ENCODE measurements around the gene PPP1R9B. TPM values are rescaled to one million over a fixed set of nuclear protein-coding genes. Genes with fewer than 3 reads are reported as not detected.

Gene PPP1R9B
- total and polyA plus RNA-seq, 2 donors: 16.6 to 29.6 TPM

DNA sequence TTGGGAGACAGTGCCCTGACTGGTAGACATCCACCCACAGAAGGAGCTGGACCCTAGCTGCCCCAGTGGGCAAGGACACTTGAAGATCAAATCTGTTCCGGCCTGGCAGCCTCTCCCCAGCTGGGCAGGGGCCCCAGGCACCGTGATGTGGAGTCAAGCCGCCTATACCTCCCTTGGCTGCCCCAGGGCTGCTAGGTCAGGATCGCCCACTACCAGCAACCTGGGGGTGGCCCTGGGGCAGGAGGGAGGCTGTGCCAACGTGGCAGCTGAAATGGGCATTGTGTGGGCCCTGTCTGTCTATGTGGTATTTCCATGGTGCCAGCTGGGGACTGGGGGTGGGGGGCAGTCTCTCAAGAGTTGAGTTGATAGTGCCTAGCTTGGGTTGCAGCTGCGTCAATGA lies 54.4 kb downstream of the PPP1R9B start:
- H3K4me1 ChIP-seq (ENCODE audit: insufficient read depth): no peaks in the 10 kb centered on the region
- 16% methylated on average over 6 of the region's 6 CpGs for WGBS
- H3K27ac ChIP-seq (ENCODE audit: low read depth): no peak overlapping the region
- H3K4me3 ChIP-seq (ENCODE audit: low read depth, low read length): peak overlapping the region; percentile 97
- H3K36me3 ChIP-seq (ENCODE audit: insufficient read depth): no peaks in the 10 kb centered on the region
- DNase-seq (ENCODE audit: extremely low spot score): no peak

DNA sequence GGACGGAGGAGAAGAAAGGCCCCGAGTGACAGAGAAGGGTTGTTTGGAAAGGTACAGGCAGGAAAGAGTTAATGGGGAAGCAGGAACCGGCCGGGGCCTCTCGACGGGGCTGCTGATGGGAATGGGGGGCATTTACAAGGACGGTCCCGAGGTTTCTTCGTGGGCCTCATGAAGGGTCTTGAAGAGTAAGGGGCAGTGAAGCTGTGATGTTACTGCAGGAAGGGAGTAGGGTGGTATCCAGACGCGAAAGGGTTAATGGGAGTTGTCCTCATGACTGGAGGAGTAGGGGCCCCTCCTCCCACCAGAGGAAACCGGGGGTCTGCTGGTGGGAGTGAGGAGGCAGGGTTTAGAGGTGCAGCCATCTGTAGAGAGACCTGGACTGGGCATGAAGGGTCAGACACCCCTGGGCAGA lies 54.8 kb downstream of the PPP1R9B start:
- no peak for DNase-seq (ENCODE audit: extremely low spot score)
- peak overlapping the region; percentile 97 for H3K4me3 ChIP-seq (ENCODE audit: low read depth, low read length)
- WGBS: 2% methylated on average over 12 of the region's 12 CpGs
- no peaks in the 10 kb centered on the region for H3K36me3 ChIP-seq (ENCODE audit: insufficient read depth)
- no peak overlapping the region for H3K27ac ChIP-seq (ENCODE audit: low read depth)
- no peaks in the 10 kb centered on the region for H3K4me1 ChIP-seq (ENCODE audit: insufficient read depth)

DNA sequence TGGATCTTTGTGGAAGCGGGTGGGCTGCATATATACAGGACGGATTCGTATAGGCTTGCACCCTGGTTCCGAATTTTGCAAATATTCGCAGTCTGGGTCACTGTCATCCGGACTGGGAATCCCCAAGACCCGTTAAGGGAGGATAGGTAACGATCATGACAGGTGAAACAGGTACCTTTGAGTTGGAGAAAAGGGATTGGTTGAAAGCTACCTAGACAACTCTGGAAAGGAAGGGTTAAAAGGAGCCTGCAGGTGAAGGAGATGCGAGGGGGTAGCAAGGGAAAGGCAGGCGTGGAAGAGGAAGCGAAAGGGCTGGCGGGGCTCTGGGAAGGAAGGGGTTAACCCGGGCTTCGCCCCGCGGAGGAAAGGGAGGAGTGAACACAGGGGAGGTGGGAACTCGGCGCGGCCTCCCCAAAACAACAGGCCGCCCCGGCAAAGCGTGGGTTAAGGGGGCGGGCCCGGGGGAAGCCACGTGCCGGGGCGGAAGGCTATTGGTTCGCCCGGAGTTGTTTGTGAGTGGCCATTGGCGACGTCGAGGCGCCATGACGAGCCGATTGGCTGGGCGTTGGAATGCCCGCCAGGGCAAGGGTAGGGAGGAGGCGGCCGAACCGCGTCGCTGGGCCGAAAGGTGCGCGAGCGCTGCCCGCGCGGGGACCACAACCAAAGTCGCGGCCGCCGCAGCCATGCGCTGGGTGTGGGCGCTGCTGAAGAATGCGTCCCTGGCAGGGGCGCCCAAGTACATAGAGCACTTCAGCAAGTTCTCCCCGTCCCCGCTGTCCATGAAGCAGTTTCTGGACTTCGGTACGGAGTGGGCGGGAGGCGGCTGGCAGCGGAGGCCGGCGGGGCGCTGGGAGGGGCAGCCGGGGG lies 55.5 kb downstream of the PPP1R9B start, which contains the start of gene PDK2:
Gene PDK2 (plus strand): TSS at position 599 of the 867 bp plus-strand sequence. CDS start 85 bp downstream, at position 684.
- DNase-seq (ENCODE audit: extremely low spot score): peak; percentile 93
- H3K4me1 ChIP-seq (ENCODE audit: insufficient read depth): no peaks in the 10 kb centered on the region
- H3K36me3 ChIP-seq (ENCODE audit: insufficient read depth): no peaks in the 10 kb centered on the region
- WGBS: under 1% methylated on average over 68 of the region's 68 CpGs
- H3K27ac ChIP-seq (ENCODE audit: low read depth): peak within 1 kb of the TSS; percentile 66
- H3K4me3 ChIP-seq (ENCODE audit: low read depth, low read length): peak within 1 kb of the TSS; percentile 97

DNA sequence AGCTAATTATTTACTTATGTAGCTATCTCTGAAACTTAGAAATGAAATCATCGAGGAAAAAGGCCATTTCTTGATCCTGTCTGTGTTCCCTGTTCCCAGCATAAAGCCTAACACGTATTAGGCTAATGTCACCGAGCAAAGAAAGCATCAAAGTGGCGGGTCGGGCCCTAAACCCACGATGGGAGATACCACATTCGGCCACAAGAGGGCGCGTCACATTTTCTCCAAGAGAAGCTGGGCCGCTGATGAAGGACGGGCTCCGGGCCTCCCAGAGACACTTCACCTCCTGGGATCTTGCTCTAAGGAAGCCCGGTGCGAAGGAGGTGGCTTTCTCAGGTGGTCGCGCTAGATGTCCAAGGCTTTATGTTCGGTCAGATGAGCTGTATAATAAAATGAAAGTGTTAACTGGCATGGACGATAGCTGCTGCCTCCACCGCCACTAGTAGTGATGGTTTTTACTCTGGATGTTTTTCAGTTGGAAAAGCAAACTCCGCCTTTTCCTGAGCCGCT lies 56.2 kb downstream of the PPP1R9B start:
- H3K4me3 ChIP-seq (ENCODE audit: low read depth, low read length): peak overlapping the region; percentile 27

GRCh38 chr17:50093807-50094206 lies 56.7 kb downstream of the PPP1R9B start:
- Histone ChIP-seq H3K4me1 (ENCODE audit: insufficient read depth) (no peaks in the 10 kb centered on the region), H3K27ac (ENCODE audit: low read depth) (no peak overlapping the region), H3K4me3 (ENCODE audit: low read depth, low read length) (no peak overlapping the region), H3K36me3 (ENCODE audit: insufficient read depth) (no peaks in the 10 kb centered on the region)
- 34% methylated on average over 3 of the region's 3 CpGs for WGBS
- no peak for DNase-seq (ENCODE audit: extremely low spot score)

More for the DNA sequence above, 56.2 kb downstream of the PPP1R9B start:
- peak; percentile 79 for DNase-seq (ENCODE audit: extremely low spot score)
- under 1% methylated on average over 21 of the region's 21 CpGs for WGBS
- peak overlapping the region; percentile 66 for H3K27ac ChIP-seq (ENCODE audit: low read depth)
- no peaks in the 10 kb centered on the region for H3K36me3 ChIP-seq (ENCODE audit: insufficient read depth)
- no peaks in the 10 kb centered on the region for H3K4me1 ChIP-seq (ENCODE audit: insufficient read depth)

DNA sequence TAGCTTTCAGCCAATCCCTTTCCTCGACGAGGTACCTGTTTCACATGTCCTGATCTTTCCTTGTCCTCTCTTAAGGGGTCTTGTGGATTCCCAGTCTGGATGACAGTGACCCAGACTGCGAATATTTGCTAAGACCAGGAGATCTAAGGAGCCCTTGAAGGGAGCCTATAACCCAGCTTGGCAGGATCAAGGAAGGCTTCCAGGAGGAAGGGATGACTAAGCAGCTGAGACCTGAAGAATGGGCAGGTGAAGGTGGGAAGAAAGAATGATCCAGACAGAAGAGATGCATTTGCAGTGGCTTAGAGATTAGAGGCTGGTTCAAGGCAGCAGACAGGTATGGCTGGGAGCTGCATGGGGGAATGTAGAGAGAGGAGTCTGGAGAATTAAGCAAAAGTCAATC lies 57.2 kb downstream of the PPP1R9B start:
- H3K4me1 ChIP-seq (ENCODE audit: insufficient read depth): no peaks in the 10 kb centered on the region
- no peak for DNase-seq (ENCODE audit: extremely low spot score)
- H3K36me3 ChIP-seq (ENCODE audit: insufficient read depth): peaks cover 2% of the 10 kb centered on the region
- WGBS: 87% methylated on average over 3 of the region's 3 CpGs
- H3K27ac ChIP-seq (ENCODE audit: low read depth): no peak overlapping the region
- no peak overlapping the region for H3K4me3 ChIP-seq (ENCODE audit: low read depth, low read length)

DNA sequence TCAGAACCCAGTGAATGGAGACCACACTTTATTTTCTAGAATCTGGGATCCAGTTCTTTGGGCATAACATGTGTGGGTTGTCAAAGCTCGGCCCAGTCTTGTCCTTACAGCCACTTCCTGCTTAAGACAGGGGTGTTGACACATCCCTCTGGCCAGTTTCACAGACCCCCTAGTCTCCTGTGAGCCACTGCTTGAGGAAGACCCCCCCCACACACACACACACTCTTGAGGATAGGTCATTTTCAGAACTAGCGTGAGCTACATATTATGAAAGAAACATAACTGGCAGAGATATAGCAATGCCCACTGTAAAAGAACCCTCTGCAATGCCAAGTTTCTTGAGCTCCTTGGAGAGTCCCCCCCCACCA lies 58.6 kb downstream of the PPP1R9B start:
- Histone ChIP-seq H3K27ac (ENCODE audit: low read depth) (no peak overlapping the region), H3K36me3 (ENCODE audit: insufficient read depth) (peaks cover 3% of the 10 kb centered on the region), H3K4me1 (ENCODE audit: insufficient read depth) (no peaks in the 10 kb centered on the region), H3K4me3 (ENCODE audit: low read depth, low read length) (no peak overlapping the region)
- no peak for DNase-seq (ENCODE audit: extremely low spot score)
- 55% methylated on average over 2 of the region's 2 CpGs for WGBS

DNA sequence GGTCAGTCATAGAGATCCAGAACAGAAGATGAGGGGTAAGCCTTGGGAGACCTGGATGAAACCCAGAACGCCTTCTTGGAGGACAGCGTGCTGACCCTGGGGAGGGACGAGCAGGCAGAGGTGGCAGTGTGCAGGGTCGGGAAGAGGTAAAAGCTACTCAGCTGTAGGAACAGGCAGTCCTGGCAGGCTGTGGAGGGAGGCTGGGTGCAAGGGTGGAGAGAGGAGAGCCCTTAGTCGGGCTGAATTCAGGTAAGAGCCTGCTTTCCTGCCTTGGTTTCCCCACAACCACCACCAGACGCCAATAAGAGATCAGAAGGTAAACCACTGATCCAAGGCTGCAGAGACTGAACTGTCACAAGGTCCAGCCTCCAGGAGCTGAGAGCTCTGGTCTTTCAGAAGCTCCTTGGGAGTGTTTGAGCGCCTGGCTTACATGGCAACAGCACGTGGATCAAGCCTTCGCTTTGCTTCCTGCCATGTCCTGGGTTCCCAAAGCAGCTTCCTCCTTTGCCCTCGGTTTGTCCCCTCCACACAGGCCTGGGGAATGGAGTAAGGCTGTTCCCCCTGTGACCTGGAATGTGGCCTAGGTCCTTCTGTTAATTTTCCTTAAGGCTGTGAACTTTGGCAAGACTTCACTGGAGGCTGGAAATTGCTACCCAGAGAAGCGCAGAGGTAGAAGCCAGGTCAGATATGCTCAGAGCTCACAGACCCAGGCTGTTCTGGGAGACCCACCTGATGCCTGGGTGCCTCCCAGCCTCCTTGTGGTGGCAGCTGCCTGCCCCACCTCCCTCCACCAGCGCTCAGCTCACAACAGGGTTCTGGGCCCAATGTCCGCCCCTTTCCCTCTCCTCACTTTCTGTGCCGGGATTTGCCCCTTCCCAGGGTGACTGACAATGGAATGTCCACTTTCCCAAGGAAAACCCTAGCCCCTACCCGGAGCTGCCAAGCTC lies 59.2 kb downstream of the PPP1R9B start:
- WGBS: 74% methylated on average over 15 of the region's 15 CpGs
- no peaks in the 10 kb centered on the region for H3K4me1 ChIP-seq (ENCODE audit: insufficient read depth)
- H3K4me3 ChIP-seq (ENCODE audit: low read depth, low read length): no peak overlapping the region
- DNase-seq (ENCODE audit: extremely low spot score): no peak
- no peak overlapping the region for H3K27ac ChIP-seq (ENCODE audit: low read depth)
- H3K36me3 ChIP-seq (ENCODE audit: insufficient read depth): peaks cover 3% of the 10 kb centered on the region

GRCh38 chr17:50090071-50090470 lies 60.4 kb downstream of the PPP1R9B start:
- no peak for DNase-seq (ENCODE audit: extremely low spot score)
- WGBS: 69% methylated on average over 6 of the region's 6 CpGs

GRCh38 chr17:50088952-50089825 lies 61.3 kb downstream of the PPP1R9B start:
- Histone ChIP-seq H3K4me1 (ENCODE audit: insufficient read depth) (no peaks in the 10 kb centered on the region), H3K36me3 (ENCODE audit: insufficient read depth) (peaks cover 3% of the 10 kb centered on the region), H3K4me3 (ENCODE audit: low read depth, low read length) (no peak overlapping the region), H3K27ac (ENCODE audit: low read depth) (no peak overlapping the region)
- 79% methylated on average over 25 of the region's 25 CpGs for WGBS
- DNase-seq (ENCODE audit: extremely low spot score): no peak

More at GRCh38 chr17:50090071-50090470, 60.4 kb downstream of the PPP1R9B start:
- Histone ChIP-seq H3K27ac (ENCODE audit: low read depth) (no peak overlapping the region), H3K36me3 (ENCODE audit: insufficient read depth) (peaks cover 3% of the 10 kb centered on the region), H3K4me1 (ENCODE audit: insufficient read depth) (no peaks in the 10 kb centered on the region), H3K4me3 (ENCODE audit: low read depth, low read length) (no peak overlapping the region)

GRCh38 chr17:50087912-50088405 lies 62.5 kb downstream of the PPP1R9B start:
- H3K27ac ChIP-seq (ENCODE audit: low read depth): no peak overlapping the region
- no peak overlapping the region for H3K4me3 ChIP-seq (ENCODE audit: low read depth, low read length)
- H3K36me3 ChIP-seq (ENCODE audit: insufficient read depth): peaks cover 3% of the 10 kb centered on the region
- H3K4me1 ChIP-seq (ENCODE audit: insufficient read depth): no peaks in the 10 kb centered on the region
- DNase-seq (ENCODE audit: extremely low spot score): no peak
- WGBS: 79% methylated on average over 19 of the region's 19 CpGs

- Histone ChIP-seq H3K4me1 (ENCODE audit: insufficient read depth) (no peaks in the 10 kb centered on the region), H3K4me3 (ENCODE audit: low read depth, low read length) (no peak overlapping the region), H3K36me3 (ENCODE audit: insufficient read depth) (peaks cover 3% of the 10 kb centered on the region), H3K27ac (ENCODE audit: low read depth) (no peak overlapping the region)
- 46% methylated on average over 10 of the region's 10 CpGs for WGBS
- DNase-seq (ENCODE audit: extremely low spot score): no peak
Observed at GRCh38 chr17:50087246-50087911, 63.1 kb downstream of the PPP1R9B start.

All from urinary bladder (tissue), 4 donors.